HEK293T (cell line): Measurements from ENCODE around the gene RNF19B.

Experiments
- BHLHE40 ChIP-seq: fragments of 450-650 bp; IDR thresholded peaks from 2 replicates; pipeline ENCODE4 v1.6.1; 2016; ENCODE audit warnings: mild to moderate bottlenecking, moderate library complexity, borderline replicate concordance
- ELF4 ChIP-seq: fragments of 450-650 bp; IDR thresholded peaks from 2 replicates; pipeline ENCODE4 v1.6.1; 2017; ENCODE audit warnings: antibody characterized with exemption
- FOXA1 ChIP-seq: fragments of 450-650 bp; IDR thresholded peaks from 2 replicates; pipeline ENCODE4 v1.6.1; 2016; ENCODE audit warnings: mild to moderate bottlenecking
- NFRKB ChIP-seq: fragments of 450-650 bp; IDR thresholded peaks from 2 replicates; pipeline ENCODE4 v1.6.1; 2016; ENCODE audit warnings: mild to moderate bottlenecking, moderate library complexity
- TARDBP ChIP-seq: fragments of 450-650 bp; IDR thresholded peaks from 2 replicates; pipeline ENCODE4 v1.6.1; 2016

GRCh38 chr1:32990887-32991286 lies 26.3 kb upstream of the RNF19B start:
- TF ChIP-seq ELF4 (no peak), TARDBP (no peak), BHLHE40 (no peak), FOXA1 (no peak), NFRKB (no peak)
